ENCODE data around the gene KCTD6.

KCTD6 gene

GRCh38 chr3:58474348-58474911 is 17.5 kb upstream of the KCTD6 start:
- Histone ChIP-seq H3K9me2 (ENCODE audit: low read depth, low read length) (no peaks in the 10 kb centered on the region), H3K27me3 (ENCODE audit: insufficient read depth, low read length) (no peaks in the 10 kb centered on the region; the same call in 1 of the 2 replicates), H3K79me2 (ENCODE audit: insufficient read depth, low read length) (no peaks in the 10 kb centered on the region), H3K4me2 (ENCODE audit: low read length) (no peak overlapping the region), H3K4me1 (ENCODE audit: insufficient read depth, low read length, severe bottlenecking) (peaks cover 5% of the 10 kb centered on the region), H2AFZ (ENCODE audit: low read length) (no peak overlapping the region), H3K27ac (ENCODE audit: low read depth, low read length, poor library complexity, severe bottlenecking) (no peak overlapping the region), H4K20me1 (ENCODE audit: insufficient read depth, low read length) (no peaks in the 10 kb centered on the region), H3K9me3 (ENCODE audit: low read length) (no peaks in the 10 kb centered on the region), H3F3A (ENCODE audit: insufficient read depth, low read length) (no peaks in the 10 kb centered on the region), H3K4me3 (ENCODE audit: low read depth, low read length, poor library complexity, severe bottlenecking) (no peak overlapping the region), H3K36me3 (ENCODE audit: insufficient read depth, low read length) (no peaks in the 10 kb centered on the region), H3K9ac (ENCODE audit: low read length) (no peak overlapping the region)
- TF ChIP-seq EZH2 (IDR thresholded peaks at IDR 0.05; ENCODE audit: borderline replicate concordance, low read length), result no peak
- TF ChIP-seq, protein P1, sequence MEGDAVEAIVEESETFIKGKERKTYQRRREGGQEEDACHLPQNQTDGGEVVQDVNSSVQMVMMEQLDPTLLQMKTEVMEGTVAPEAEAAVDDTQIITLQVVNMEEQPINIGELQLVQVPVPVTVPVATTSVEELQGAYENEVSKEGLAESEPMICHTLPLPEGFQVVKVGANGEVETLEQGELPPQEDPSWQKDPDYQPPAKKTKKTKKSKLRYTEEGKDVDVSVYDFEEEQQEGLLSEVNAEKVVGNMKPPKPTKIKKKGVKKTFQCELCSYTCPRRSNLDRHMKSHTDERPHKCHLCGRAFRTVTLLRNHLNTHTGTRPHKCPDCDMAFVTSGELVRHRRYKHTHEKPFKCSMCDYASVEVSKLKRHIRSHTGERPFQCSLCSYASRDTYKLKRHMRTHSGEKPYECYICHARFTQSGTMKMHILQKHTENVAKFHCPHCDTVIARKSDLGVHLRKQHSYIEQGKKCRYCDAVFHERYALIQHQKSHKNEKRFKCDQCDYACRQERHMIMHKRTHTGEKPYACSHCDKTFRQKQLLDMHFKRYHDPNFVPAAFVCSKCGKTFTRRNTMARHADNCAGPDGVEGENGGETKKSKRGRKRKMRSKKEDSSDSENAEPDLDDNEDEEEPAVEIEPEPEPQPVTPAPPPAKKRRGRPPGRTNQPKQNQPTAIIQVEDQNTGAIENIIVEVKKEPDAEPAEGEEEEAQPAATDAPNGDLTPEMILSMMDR (IDR thresholded peaks at IDR 0.05; ENCODE audit: low read length), result no peak

DNA sequence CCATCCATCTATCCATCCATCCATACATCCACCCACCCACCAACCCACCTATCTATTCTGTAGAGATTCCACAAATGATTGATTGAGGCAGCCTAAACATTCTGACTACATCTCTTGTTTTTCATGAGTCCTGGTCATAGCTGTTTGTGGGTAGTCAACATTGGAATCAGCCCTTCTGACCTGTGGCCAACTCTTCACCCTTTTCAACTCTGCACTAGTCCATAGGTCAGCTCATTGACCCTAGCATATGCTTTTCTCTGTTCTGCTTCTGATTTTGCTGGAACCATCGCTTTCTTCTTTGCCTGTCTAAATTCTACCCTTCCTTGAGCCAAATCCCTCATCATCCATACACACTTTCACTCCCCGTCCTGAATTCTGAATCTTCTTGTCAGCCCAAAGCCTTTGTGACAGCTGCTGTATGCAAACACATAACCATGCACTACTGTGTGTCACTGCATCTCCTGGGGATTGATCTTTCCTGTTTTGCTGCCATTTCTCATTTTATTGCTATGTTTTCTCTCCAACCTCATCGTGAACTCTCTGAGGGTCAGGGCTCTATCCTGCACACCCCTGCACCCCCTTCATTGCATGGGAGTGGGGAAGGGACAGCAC is 16.8 kb upstream of the KCTD6 start:
- H3K4me2 ChIP-seq (ENCODE audit: low read length), result no peak overlapping the region
- H3K9me3 ChIP-seq (ENCODE audit: low read length), result no peaks in the 10 kb centered on the region
- no peaks in the 10 kb centered on the region for H3K36me3 ChIP-seq (ENCODE audit: insufficient read depth, low read length)
- H3K4me3 ChIP-seq (ENCODE audit: low read depth, low read length, poor library complexity, severe bottlenecking), result no peak overlapping the region
- H2AFZ ChIP-seq (ENCODE audit: low read length), result no peak overlapping the region
- no peaks in the 10 kb centered on the region for H3K79me2 ChIP-seq (ENCODE audit: insufficient read depth, low read length)
- H3K9me2 ChIP-seq (ENCODE audit: low read depth, low read length), result no peaks in the 10 kb centered on the region
- H4K20me1 ChIP-seq (ENCODE audit: insufficient read depth, low read length), result no peaks in the 10 kb centered on the region
- TF ChIP-seq, protein P1 (IDR thresholded peaks at IDR 0.05; ENCODE audit: low read length), result no peak
- TF ChIP-seq EZH2 (IDR thresholded peaks at IDR 0.05; ENCODE audit: borderline replicate concordance, low read length), result no peak
- no peaks in the 10 kb centered on the region; the same call in 1 of the 2 replicates for H3K27me3 ChIP-seq (ENCODE audit: insufficient read depth, low read length)
- no peak overlapping the region for H3K9ac ChIP-seq (ENCODE audit: low read length)
- H3K4me1 ChIP-seq (ENCODE audit: insufficient read depth, low read length, severe bottlenecking), result peaks cover 5% of the 10 kb centered on the region
- H3K27ac ChIP-seq (ENCODE audit: low read depth, low read length, poor library complexity, severe bottlenecking), result no peak overlapping the region
- H3F3A ChIP-seq (ENCODE audit: insufficient read depth, low read length), result no peaks in the 10 kb centered on the region

GRCh38 chr3:58478781-58479180 is 13.1 kb upstream of the KCTD6 start:
- no peaks in the 10 kb centered on the region for H3K79me2 ChIP-seq (ENCODE audit: insufficient read depth, low read length)
- H4K20me1 ChIP-seq (ENCODE audit: insufficient read depth, low read length), result no peaks in the 10 kb centered on the region
- H3K27ac ChIP-seq (ENCODE audit: low read depth, low read length, poor library complexity, severe bottlenecking), result no peak overlapping the region
- no peaks in the 10 kb centered on the region for H3K36me3 ChIP-seq (ENCODE audit: insufficient read depth, low read length)
- H2AFZ ChIP-seq (ENCODE audit: low read length), result no peak overlapping the region
- no peak overlapping the region for H3K4me2 ChIP-seq (ENCODE audit: low read length)
- no peak overlapping the region for H3K4me3 ChIP-seq (ENCODE audit: low read depth, low read length, poor library complexity, severe bottlenecking)
- H3K9me3 ChIP-seq (ENCODE audit: low read length), result no peaks in the 10 kb centered on the region
- no peak for TF ChIP-seq EZH2 (IDR thresholded peaks at IDR 0.05; ENCODE audit: borderline replicate concordance, low read length)
- TF ChIP-seq, protein P1 (IDR thresholded peaks at IDR 0.05; ENCODE audit: low read length), result no peak
- H3K9ac ChIP-seq (ENCODE audit: low read length), result no peak overlapping the region
- H3K4me1 ChIP-seq (ENCODE audit: insufficient read depth, low read length, severe bottlenecking), result peaks cover 5% of the 10 kb centered on the region
- no peaks in the 10 kb centered on the region for H3K9me2 ChIP-seq (ENCODE audit: low read depth, low read length)
- no peaks in the 10 kb centered on the region; the same call in 1 of the 2 replicates for H3K27me3 ChIP-seq (ENCODE audit: insufficient read depth, low read length)
- H3F3A ChIP-seq (ENCODE audit: insufficient read depth, low read length), result no peaks in the 10 kb centered on the region
